K562 (cell line): ENCODE data around the gene SLC8A1. TPM values are rescaled to one million over a fixed set of nuclear protein-coding genes. Genes with fewer than 3 reads are reported as not detected.

Source experiments
- ATAC-seq: fragments of 200-7000 bp; cut with Tn5 transposase; 3 replicates; pipeline ENCODE4 v1.9.1; 2020; ENCODE audit warnings: moderate library complexity
- BruUV-seq: library from RNA; stranded (reverse); fragments of 400-500 nt; replicated peaks from 2 replicates; lab custom pipeline; 2021; lab: Mats Ljungman, UMichigan
- CTCF ChIA-PET: fragments of 300-600 bp; formaldehyde crosslinking; extraction: SDS; loops from one replicate; lab custom pipeline; 2021; ENCODE audit warnings: low intra/inter-chr PET ratio; lab: Yijun Ruan, JAX
- POLR2A ChIA-PET: fragments of 300-600, 350-650 bp; sonication (Branson Sonifier 250); formaldehyde crosslinking; extraction: SDS; loops from one replicate; lab custom pipeline; 2021; ENCODE audit warnings: antibody characterized with exemption, inconsistent platforms; lab: Yijun Ruan, JAX
- DNase-seq, 4 experiments: peaks; one replicate each; pipeline versions ENCODE4 v3.0.0 to v3.0.0-alpha.2; 2011 to 2018; ENCODE audit warnings: low spot score in 3 of 4, mixed read lengths in 3 of 4; ENCODE audit errors: extremely low read depth in 1 of 4
- FAIRE-seq: peaks from 2 replicates; lab custom pipeline; 2011; peaks lifted over from hg19 to GRCh38; lab: Jason Lieb, UNC
- H2AFZ ChIP-seq: 2 replicates; pipeline ENCODE4 v1.6.0; 2011; ENCODE audit warnings: low read depth, low read length, control low read depth, inconsistent platforms
- H3K27ac ChIP-seq: fragments of 200-600 bp; 3 replicates; pipeline ENCODE4 v1.8.0; 2011; ENCODE audit warnings: low read depth, mild to moderate bottlenecking, control low read depth, inconsistent platforms, low read length, moderate library complexity, mixed read lengths; ENCODE audit errors: extremely low read depth
- H3K27me3 ChIP-seq, 2 experiments: fragments of 300-600 bp in 1 of 2; 2 replicates in 1 of 2; 3 replicates in 1 of 2; pipeline versions ENCODE4 v1.6.0 to v1.8.0; 2011; ENCODE audit warnings: inconsistent platforms in 2 of 2, low read length in 2 of 2, mild to moderate bottlenecking in 1 of 2, mixed read lengths in 1 of 2, moderate library complexity in 1 of 2; ENCODE audit not compliant: control insufficient read depth in 2 of 2, insufficient read depth in 2 of 2
- H3K36me3 ChIP-seq: fragments of 300-600 bp; 3 replicates; pipeline ENCODE4 v1.8.0; 2011; ENCODE audit warnings: mild to moderate bottlenecking, low read length, inconsistent platforms; ENCODE audit not compliant: control insufficient read depth, insufficient read depth
- H3K4me1 ChIP-seq, 2 experiments: fragments of 200-600 bp in 1 of 2; replicated peaks in 1 of 2; 2 replicates in 1 of 2; 3 replicates in 1 of 2; pipeline versions ENCODE4 v1.5.1 to v1.8.0; 2011; ENCODE audit warnings: inconsistent platforms in 2 of 2, low read length in 2 of 2, mild to moderate bottlenecking in 1 of 2, mixed read lengths in 1 of 2, moderate library complexity in 1 of 2; ENCODE audit not compliant: control insufficient read depth in 2 of 2, insufficient read depth in 2 of 2
- H3K4me2 ChIP-seq: 2 replicates; pipeline ENCODE4 v1.6.1; 2011; ENCODE audit warnings: low read length, control low read depth, inconsistent platforms, mixed read lengths; ENCODE audit not compliant: insufficient read depth
- H3K4me3 ChIP-seq: fragments of 200-600 bp; sonication (generic), shearing (Covaris generic); 2 replicates; pipeline ENCODE4 v1.5.1; 2016; ENCODE audit warnings: control low read depth, inconsistent platforms
- H3K79me2 ChIP-seq: fragments of 200-600 bp; 3 replicates; pipeline ENCODE4 v1.8.0; 2011; ENCODE audit warnings: low read length, inconsistent platforms; ENCODE audit not compliant: control insufficient read depth, insufficient read depth
- H3K9ac ChIP-seq, 2 experiments: 2 replicates each; pipeline versions ENCODE4 v1.6.0 to v1.6.1; 2011; ENCODE audit warnings: low read depth in 2 of 2, low read length in 2 of 2, control low read depth in 1 of 2, inconsistent platforms in 1 of 2, mild to moderate bottlenecking in 1 of 2, mixed read lengths in 1 of 2; ENCODE audit not compliant: insufficient read depth in 1 of 2
- H3K9me1 ChIP-seq: one replicate; pipeline ENCODE4 v1.6.0; 2011; ENCODE audit warnings: inconsistent platforms, mild to moderate bottlenecking, low read length, moderate library complexity; ENCODE audit not compliant: control insufficient read depth, insufficient read depth
- H3K9me3 ChIP-seq: replicated peaks from 2 replicates; pipeline ENCODE4 v1.5.1; 2011; ENCODE audit warnings: low read depth, low read length, inconsistent platforms; ENCODE audit not compliant: control insufficient read depth, insufficient read depth
- H4K20me1 ChIP-seq: replicated peaks from 2 replicates; pipeline ENCODE4 v1.6.1; 2011; ENCODE audit warnings: low read length, inconsistent platforms, mixed read lengths; ENCODE audit not compliant: control insufficient read depth, insufficient read depth
- CBX5 ChIP-seq: IDR thresholded peaks from 2 replicates; pipeline ENCODE4 v1.6.1; 2014; ENCODE audit warnings: low read depth, borderline replicate concordance
- CHD1 ChIP-seq: fragments of 200-600 bp; sonication (generic); IDR thresholded peaks from one replicate; pipeline ENCODE4 v1.6.1; 2012; ENCODE audit warnings: mild to moderate bottlenecking, moderate library complexity, low read length, inconsistent platforms
- MEF2A ChIP-seq: IDR thresholded peaks from 2 replicates; pipeline ENCODE4 v1.6.1; 2011; ENCODE audit warnings: low read depth, mild to moderate bottlenecking, low read length, moderate library complexity; ENCODE audit not compliant: control insufficient read depth
- MIER1 ChIP-seq: fragments of 450-650 bp; IDR thresholded peaks from 2 replicates; pipeline ENCODE4 v1.6.1; 2016; ENCODE audit warnings: antibody characterized with exemption, mild to moderate bottlenecking, low read depth
- SMARCE1 ChIP-seq: fragments of 450-650 bp; IDR thresholded peaks from 2 replicates; pipeline ENCODE4 v1.7.1; 2016; ENCODE audit warnings: mild to moderate bottlenecking
- ZNF121 ChIP-seq: sonication (generic); formaldehyde crosslinking; conservative IDR thresholded peaks from 2 replicates; pipeline ENCODE4 v1.8.0; 2022; ENCODE audit warnings: missing genetic modification reagents
- WGBS: fragments of 100-300 bp; shearing (Covaris generic); methylation state at CpG from one replicate; pipeline ENCODE4 v1.1.6; 2016; ENCODE audit warnings: low coverage, mixed read lengths; ENCODE audit not compliant: insufficient coverage; ENCODE audit errors: missing lambda C conversion rate; 5-methylcytosine and 5-hydroxymethylcytosine counted together
- in situ Hi-C: fragments of 300-500 bp; cut with MboI; formaldehyde crosslinking; loops from 4 replicates; pipeline ENCODE4 v1.15.0; 2018; ENCODE audit warnings: inconsistent platforms, mixed read lengths
- intact Hi-C: fragments of 100-400 bp; cut with micrococcal nuclease; formaldehyde crosslinking; loops from 2 replicates; pipeline ENCODE4 v1.14.2; 2022
- polyA plus RNA-seq, 8 experiments: library from polyadenylated mRNA; depleted of rRNA in 4 of 8; stranded (reverse) in 5 of 8; unstranded in 3 of 8; fragments of >200 nt; fragmentation: Nextera tagmentation in 2 of 8; fragmentation: Illumina TruSeq in 1 of 8; extraction: Ambion mirVana in 2 of 8; extraction: Trizol in 1 of 8; gene quantifications; 2 replicates each; pipeline versions ENCODE4 v1.2.1 to v1.2.3, GENCODE V29; 2011 to 2014; ENCODE audit warnings: inconsistent platforms in 1 of 8, missing spikeins in 1 of 8
- total RNA-seq, 7 experiments: library from RNA; depleted of rRNA in 6 of 7; stranded (reverse); fragments of >200 nt in 6 of 7; fragmentation: Illumina TruSeq in 2 of 7; extraction: Trizol in 2 of 7; gene quantifications; 2 replicates each; pipeline versions ENCODE4 v1.2.1 to v1.2.3, GENCODE V29; 2011 to 2021; ENCODE audit warnings: low replicate concordance in 1 of 7
- TF ChIP-seq, protein P1 (sequence below): sonication (generic); formaldehyde crosslinking; IDR thresholded peaks from 2 replicates; pipeline ENCODE4 v1.8.1; 2023; ENCODE audit warnings: mild to moderate bottlenecking, missing genetic modification reagents
- TF ChIP-seq, protein P2 (sequence below): fragments of 250-450 bp; sonication (Bioruptor Pico); IDR thresholded peaks from 2 replicates; pipeline ENCODE4 v1.8.0; 2022; ENCODE audit warnings: moderate library complexity, mild to moderate bottlenecking, inconsistent platforms
- TF ChIP-seq, protein P3 (sequence below): fragments of 450-650 bp; conservative IDR thresholded peaks from 2 replicates; pipeline ENCODE4 v1.6.1; 2016; ENCODE audit warnings: missing genetic modification characterization, low read depth, mild to moderate bottlenecking, missing compliant biosample characterization, moderate library complexity

Gene SLC8A1
- total and polyA plus RNA-seq, 9 of the 15 experiments (the other 6 are each of a cell fraction or from before 2014, with no cell fraction given) = not detected

DNA sequence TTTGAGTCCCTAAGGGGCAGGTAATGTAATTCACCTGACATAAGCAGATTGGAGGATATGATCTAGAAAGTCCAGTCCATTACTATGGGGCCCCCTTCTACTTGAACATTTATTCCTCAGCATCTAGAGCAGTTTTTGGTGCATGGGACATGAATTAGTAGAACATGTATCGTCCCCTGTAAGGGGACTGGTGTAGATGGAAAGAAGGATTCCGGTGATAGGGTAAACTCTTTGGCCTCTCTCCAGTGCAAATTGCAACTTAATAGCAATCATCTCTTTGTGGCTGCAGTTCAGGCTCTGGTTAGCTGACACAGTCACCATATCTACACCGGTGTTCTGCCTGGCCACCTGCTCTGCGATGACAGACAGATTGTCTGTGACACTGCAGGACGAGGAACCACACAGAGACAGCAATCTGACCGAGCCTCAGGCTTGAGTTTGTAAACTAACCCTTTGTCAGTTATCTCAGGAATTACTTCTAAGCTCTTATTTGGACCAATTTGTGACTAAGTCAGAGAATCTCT lies 6.4 kb upstream of the SLC8A1 start:
- FAIRE-seq (no peak), DNase-seq (no peak), ATAC-seq (no peak)
- Histone ChIP-seq H3K79me2 (no peaks in the 10 kb centered on the region), H3K4me2 (no peak overlapping the region), H3K4me1 (no peaks in the 10 kb centered on the region), H3K36me3 (no peaks in the 10 kb centered on the region), H3K9me3 (no peaks in the 10 kb centered on the region), H3K27me3 (no peaks in the 10 kb centered on the region), H2AFZ (no peak overlapping the region), H3K27ac (no peak overlapping the region), H3K9ac (no peak overlapping the region), H3K9me1 (no peaks in the 10 kb centered on the region), H3K4me3 (no peak overlapping the region), H4K20me1 (no peaks in the 10 kb centered on the region)
- no peak for TF ChIP-seq CHD1
- TF ChIP-seq ZNF121 = no peak
- TF ChIP-seq MEF2A = no peak
- TF ChIP-seq MIER1 = no peak
- TF ChIP-seq, protein P1, sequence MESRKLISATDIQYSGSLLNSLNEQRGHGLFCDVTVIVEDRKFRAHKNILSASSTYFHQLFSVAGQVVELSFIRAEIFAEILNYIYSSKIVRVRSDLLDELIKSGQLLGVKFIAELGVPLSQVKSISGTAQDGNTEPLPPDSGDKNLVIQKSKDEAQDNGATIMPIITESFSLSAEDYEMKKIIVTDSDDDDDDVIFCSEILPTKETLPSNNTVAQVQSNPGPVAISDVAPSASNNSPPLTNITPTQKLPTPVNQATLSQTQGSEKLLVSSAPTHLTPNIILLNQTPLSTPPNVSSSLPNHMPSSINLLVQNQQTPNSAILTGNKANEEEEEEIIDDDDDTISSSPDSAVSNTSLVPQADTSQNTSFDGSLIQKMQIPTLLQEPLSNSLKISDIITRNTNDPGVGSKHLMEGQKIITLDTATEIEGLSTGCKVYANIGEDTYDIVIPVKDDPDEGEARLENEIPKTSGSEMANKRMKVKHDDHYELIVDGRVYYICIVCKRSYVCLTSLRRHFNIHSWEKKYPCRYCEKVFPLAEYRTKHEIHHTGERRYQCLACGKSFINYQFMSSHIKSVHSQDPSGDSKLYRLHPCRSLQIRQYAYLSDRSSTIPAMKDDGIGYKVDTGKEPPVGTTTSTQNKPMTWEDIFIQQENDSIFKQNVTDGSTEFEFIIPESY (CRISPR knock-in tag) = no peak
- no peak for TF ChIP-seq SMARCE1
- TF ChIP-seq, protein P2, sequence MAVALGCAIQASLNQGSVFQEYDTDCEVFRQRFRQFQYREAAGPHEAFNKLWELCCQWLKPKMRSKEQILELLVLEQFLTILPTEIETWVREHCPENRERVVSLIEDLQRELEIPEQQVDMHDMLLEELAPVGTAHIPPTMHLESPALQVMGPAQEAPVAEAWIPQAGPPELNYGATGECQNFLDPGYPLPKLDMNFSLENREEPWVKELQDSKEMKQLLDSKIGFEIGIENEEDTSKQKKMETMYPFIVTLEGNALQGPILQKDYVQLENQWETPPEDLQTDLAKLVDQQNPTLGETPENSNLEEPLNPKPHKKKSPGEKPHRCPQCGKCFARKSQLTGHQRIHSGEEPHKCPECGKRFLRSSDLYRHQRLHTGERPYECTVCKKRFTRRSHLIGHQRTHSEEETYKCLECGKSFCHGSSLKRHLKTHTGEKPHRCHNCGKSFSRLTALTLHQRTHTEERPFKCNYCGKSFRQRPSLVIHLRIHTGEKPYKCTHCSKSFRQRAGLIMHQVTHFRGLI (CRISPR knock-in tag) = no peak
- TF ChIP-seq, protein P3, sequence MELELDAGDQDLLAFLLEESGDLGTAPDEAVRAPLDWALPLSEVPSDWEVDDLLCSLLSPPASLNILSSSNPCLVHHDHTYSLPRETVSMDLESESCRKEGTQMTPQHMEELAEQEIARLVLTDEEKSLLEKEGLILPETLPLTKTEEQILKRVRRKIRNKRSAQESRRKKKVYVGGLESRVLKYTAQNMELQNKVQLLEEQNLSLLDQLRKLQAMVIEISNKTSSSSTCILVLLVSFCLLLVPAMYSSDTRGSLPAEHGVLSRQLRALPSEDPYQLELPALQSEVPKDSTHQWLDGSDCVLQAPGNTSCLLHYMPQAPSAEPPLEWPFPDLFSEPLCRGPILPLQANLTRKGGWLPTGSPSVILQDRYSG (tag) = no peak
- TF ChIP-seq CBX5 = no peak
- WGBS = 0% methylated on average over 6 of the region's 6 CpGs
- intact Hi-C loops (no loop called here), in situ Hi-C loops (no loop called here)
- no TSS peak for BruUV-seq
- CTCF ChIA-PET = no interaction called here
- POLR2A ChIA-PET = no interaction called here
